ENCODE data around the gene DPM1.

GRCh38 chr20:50891138-50891537, 67.2 kb downstream of the DPM1 start:
- peak; percentile 76 for TF ChIP-seq POLR2AphosphoS5 (IDR thresholded peaks at IDR 0.05; ENCODE audit: low read depth, low read length)
- no peak for TF ChIP-seq POLR2A (IDR thresholded peaks at IDR 0.05; ENCODE audit: low read depth, low read length)
- TF ChIP-seq PAX5 (IDR thresholded peaks at IDR 0.05; ENCODE audit: insufficient read depth, low read length, severe bottlenecking), result no peak
- TF ChIP-seq TAF1 (IDR thresholded peaks at IDR 0.05; ENCODE audit: low read depth, low read length), result no peak
- no peak for TF ChIP-seq SPI1 (IDR thresholded peaks at IDR 0.05; ENCODE audit: low read depth, low read length)
- no peak for TF ChIP-seq POU2F2 (IDR thresholded peaks at IDR 0.05; ENCODE audit: low read depth, low read length)
